B cell (primary cell): Measurements from ENCODE around the gene ERGIC1. TPM values are rescaled to one million over a fixed set of nuclear protein-coding genes. Genes with fewer than 3 reads are reported as not detected.

ENCODE experiments used
- ATAC-seq: fragments of 200-7000 bp; cut with Tn5 transposase; one replicate; pipeline ENCODE4 v1.10.0; 2021; ENCODE audit warnings: low read depth, mild to moderate bottlenecking, moderate number of reproducible peaks, moderate library complexity
- CTCF ChIA-PET: fragments of 350-600 bp; sonication (Branson Sonifier 250); formaldehyde crosslinking; loops from one replicate; lab custom pipeline; 2021; ENCODE audit warnings: antibody characterized with exemption, inconsistent platforms; lab: Charles Lee
- POLR2A ChIA-PET: fragments of 350-600 bp; sonication (Branson Sonifier 250); formaldehyde crosslinking; loops from one replicate; lab custom pipeline; 2021; ENCODE audit warnings: antibody characterized with exemption; lab: Charles Lee
- DNase-seq: peaks from one replicate; pipeline ENCODE4 v3.0.0; 2013
- H2AFZ ChIP-seq: 2 replicates; pipeline ENCODE4 v1.6.1; 2012; ENCODE audit warnings: mild to moderate bottlenecking, low read depth, low read length; ENCODE audit not compliant: insufficient read depth, poor library complexity, severe bottlenecking
- H3K27ac ChIP-seq, 2 donors: 1 replicate in 1 of 2; 2 replicates in 1 of 2; pipeline ENCODE4 v1.5.1; 2012 to 2013; ENCODE audit warnings: low read length in 2 of 2, mild to moderate bottlenecking in 2 of 2, moderate library complexity in 1 of 2
- H3K27me3 ChIP-seq, 4 experiments: fragments of 200-600 bp in 1 of 4; sonication (generic) in 1 of 4; replicated peaks in 1 of 4; 1 replicate in 2 of 4; 2 replicates in 2 of 4; pipeline versions ENCODE4 v1.6.1 to v1.7.0; 2013 to 2016; ENCODE audit warnings: low read length in 3 of 4, mild to moderate bottlenecking in 2 of 4, mixed read lengths in 1 of 4, moderate library complexity in 1 of 4; ENCODE audit not compliant: insufficient read depth in 4 of 4, control insufficient read depth in 3 of 4; ENCODE audit errors: control extremely low read depth in 1 of 4
- H3K36me3 ChIP-seq, 2 experiments: replicated peaks in 1 of 2; 1 replicate in 1 of 2; 2 replicates in 1 of 2; pipeline versions ENCODE4 v1.6.1 to v1.7.1; 2013; ENCODE audit warnings: low read length in 1 of 2; ENCODE audit not compliant: insufficient read depth in 2 of 2, control insufficient read depth in 1 of 2; ENCODE audit errors: control extremely low read depth in 1 of 2, extremely low read depth in 1 of 2
- H3K4me1 ChIP-seq, 2 donors: fragments of 200-600 bp in 1 of 2; sonication (generic) in 1 of 2; 1 replicate in 1 of 2; 2 replicates in 1 of 2; pipeline versions ENCODE4 v1.5.1 to v1.6.1; 2013 to 2017; ENCODE audit warnings: low read length in 2 of 2; ENCODE audit not compliant: control insufficient read depth in 2 of 2, insufficient read depth in 2 of 2
- H3K4me2 ChIP-seq: replicated peaks from 2 replicates; pipeline ENCODE3; 2012; ENCODE audit warnings: mild to moderate bottlenecking, low read depth, low read length; ENCODE audit not compliant: poor library complexity, severe bottlenecking
- H3K4me3 ChIP-seq, 5 experiments: fragments of 200-600 bp in 1 of 5; sonication (generic) in 1 of 5; 1 replicate in 3 of 5; 2 replicates in 2 of 5; pipeline versions ENCODE4 v1.5.1 to v1.7.0; 2011 to 2016; ENCODE audit warnings: low read length in 4 of 5, mild to moderate bottlenecking in 4 of 5, low read depth in 2 of 5, control low read depth in 1 of 5, moderate library complexity in 1 of 5; ENCODE audit not compliant: insufficient read depth in 1 of 5; ENCODE audit errors: control extremely low read depth in 1 of 5, extremely low read depth in 1 of 5
- H3K79me2 ChIP-seq: fragments of 200-600 bp; sonication (generic); one replicate; pipeline ENCODE4 v1.6.0; 2016; ENCODE audit warnings: low read length; ENCODE audit not compliant: control insufficient read depth, insufficient read depth
- H3K9ac ChIP-seq: fragments of 200-600 bp; sonication (generic); 2 replicates; pipeline ENCODE4 v1.6.1; 2017; ENCODE audit warnings: mild to moderate bottlenecking, low read length, moderate library complexity
- H3K9me3 ChIP-seq, 3 donors: one replicate each; pipeline versions ENCODE4 v1.6.1 to v1.7.1; 2013; ENCODE audit warnings: low read length in 2 of 3; ENCODE audit not compliant: control insufficient read depth in 2 of 3, insufficient read depth in 1 of 3; ENCODE audit errors: control extremely low read depth in 1 of 3
- H4K20me1 ChIP-seq: 2 replicates; pipeline ENCODE4 v1.6.0; 2012; ENCODE audit warnings: mild to moderate bottlenecking, low read length; ENCODE audit not compliant: insufficient read depth, control insufficient read depth, poor library complexity, severe bottlenecking
- H3K27ac Mint-ChIP-seq: one replicate; pipeline ENCODE4 v1.8.0; 2021; ENCODE audit warnings: mixed read lengths
- H3K27me3 Mint-ChIP-seq: one replicate; pipeline ENCODE4 v1.8.0; 2021; ENCODE audit warnings: mixed read lengths
- H3K4me1 Mint-ChIP-seq: one replicate; pipeline ENCODE4 v1.8.0; 2021; ENCODE audit warnings: mixed read lengths
- H3K4me3 Mint-ChIP-seq: one replicate; pipeline ENCODE4 v1.8.0; 2021; ENCODE audit warnings: mixed read lengths
- H3K9me3 Mint-ChIP-seq: one replicate; pipeline ENCODE4 v1.8.0; 2022; ENCODE audit warnings: mixed read lengths; ENCODE audit not compliant: insufficient read depth
- EZH2 ChIP-seq: IDR thresholded peaks from 2 replicates; pipeline ENCODE4 v1.6.1; 2012; ENCODE audit warnings: borderline replicate concordance, low read depth, mild to moderate bottlenecking, moderate library complexity, low read length; ENCODE audit not compliant: insufficient read depth, poor library complexity, severe bottlenecking
- WGBS: methylation state at CpG from one replicate; pipeline ENCODE4 v1.1.5; 2013; ENCODE audit warnings: missing lambda C conversion rate; ENCODE audit not compliant: insufficient coverage; 5-methylcytosine and 5-hydroxymethylcytosine counted together
- intact Hi-C: fragments of 100-400 bp; cut with micrococcal nuclease; formaldehyde crosslinking; loops from one replicate; pipeline ENCODE4 v1.10.0; 2022
- polyA plus RNA-seq: library from polyadenylated mRNA; depleted of rRNA; stranded (reverse); fragments of >200 nt; gene quantifications from 2 replicates; pipeline ENCODE4 v1.2.3, GENCODE V29; 2012
- total RNA-seq, 2 donors: library from RNA; stranded (reverse); fragments of 120-200 nt in 1 of 2; gene quantifications; 1 replicate in 1 of 2; 2 replicates in 1 of 2; pipeline versions ENCODE4 v1.2.3 to v1.2.4, GENCODE V29; 2013 to 2022
- TF ChIP-seq, protein P1 (sequence below): fragments of 200-600 bp; IDR thresholded peaks from one replicate; pipeline ENCODE4 v1.8.0; 2022; ENCODE audit warnings: antibody characterized with exemption, mild to moderate bottlenecking

Gene ERGIC1
- total and polyA plus RNA-seq, 2 donors (not counting 1 experiment from before 2014, with no cell fraction given), result 86.3 to 140 TPM

DNA sequence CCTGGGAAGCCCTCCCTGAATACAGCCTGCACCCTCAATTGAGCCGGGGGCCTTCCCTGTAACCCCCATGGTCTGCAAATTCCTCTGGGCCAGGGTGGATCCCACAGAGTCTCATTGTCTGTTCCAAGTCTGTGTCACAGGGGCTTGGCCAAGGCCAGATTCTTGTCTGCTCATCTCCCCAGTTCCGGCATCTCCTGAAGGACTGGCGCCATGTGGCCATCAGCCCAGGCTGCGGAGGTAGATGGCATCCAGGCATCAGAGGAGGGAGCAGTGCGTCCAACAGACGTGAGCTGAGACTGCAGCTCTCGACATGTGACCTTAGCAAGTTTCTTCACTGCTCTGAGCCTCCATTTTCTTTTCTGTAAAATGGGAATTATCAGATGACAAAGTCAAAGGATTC, 87.9 kb downstream of the ERGIC1 start:
- H3K4me2 ChIP-seq, result no peak overlapping the region
- no peak overlapping the region for H3K4me3 ChIP-seq
- no peak overlapping the region for H3K4me3 Mint-ChIP-seq
- CTCF ChIA-PET, result interaction anchor here (1.0 kb wide), 1 partner anchor 9 kb away, joined by 4 read pairs; no protein-coding TSS in a partner anchor
- H3K27me3 Mint-ChIP-seq, result no peaks in the 10 kb centered on the region
- peaks cover 12 to 17% of the 10 kb centered on the region in 2 donors for H3K4me1 ChIP-seq
- H3K36me3 ChIP-seq, result peaks cover 0 to 75% of the 10 kb centered on the region in 2 experiments
- ATAC-seq, result no peak
- POLR2A ChIA-PET, result no interaction called here
- 100% methylated on average over 7 of the region's 7 CpGs for WGBS
- H2AFZ ChIP-seq, result no peak overlapping the region
- no peaks in the 10 kb centered on the region for H3K9me3 Mint-ChIP-seq
- no peak overlapping the region for H3K9ac ChIP-seq
- no peak for DNase-seq
- TF ChIP-seq, protein P1, sequence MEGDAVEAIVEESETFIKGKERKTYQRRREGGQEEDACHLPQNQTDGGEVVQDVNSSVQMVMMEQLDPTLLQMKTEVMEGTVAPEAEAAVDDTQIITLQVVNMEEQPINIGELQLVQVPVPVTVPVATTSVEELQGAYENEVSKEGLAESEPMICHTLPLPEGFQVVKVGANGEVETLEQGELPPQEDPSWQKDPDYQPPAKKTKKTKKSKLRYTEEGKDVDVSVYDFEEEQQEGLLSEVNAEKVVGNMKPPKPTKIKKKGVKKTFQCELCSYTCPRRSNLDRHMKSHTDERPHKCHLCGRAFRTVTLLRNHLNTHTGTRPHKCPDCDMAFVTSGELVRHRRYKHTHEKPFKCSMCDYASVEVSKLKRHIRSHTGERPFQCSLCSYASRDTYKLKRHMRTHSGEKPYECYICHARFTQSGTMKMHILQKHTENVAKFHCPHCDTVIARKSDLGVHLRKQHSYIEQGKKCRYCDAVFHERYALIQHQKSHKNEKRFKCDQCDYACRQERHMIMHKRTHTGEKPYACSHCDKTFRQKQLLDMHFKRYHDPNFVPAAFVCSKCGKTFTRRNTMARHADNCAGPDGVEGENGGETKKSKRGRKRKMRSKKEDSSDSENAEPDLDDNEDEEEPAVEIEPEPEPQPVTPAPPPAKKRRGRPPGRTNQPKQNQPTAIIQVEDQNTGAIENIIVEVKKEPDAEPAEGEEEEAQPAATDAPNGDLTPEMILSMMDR, result no peak
- TF ChIP-seq EZH2, result no peak
- H4K20me1 ChIP-seq, result no peaks in the 10 kb centered on the region
- no peak overlapping the region for H3K27ac Mint-ChIP-seq
- intact Hi-C loops, result no loop called here
- no peaks in the 10 kb centered on the region for H3K9me3 ChIP-seq
- no peaks in the 10 kb centered on the region for H3K27me3 ChIP-seq
- H3K79me2 ChIP-seq, result peaks cover 2% of the 10 kb centered on the region
- H3K27ac ChIP-seq, result no peak overlapping the region
- peaks cover 14% of the 10 kb centered on the region for H3K4me1 Mint-ChIP-seq

DNA sequence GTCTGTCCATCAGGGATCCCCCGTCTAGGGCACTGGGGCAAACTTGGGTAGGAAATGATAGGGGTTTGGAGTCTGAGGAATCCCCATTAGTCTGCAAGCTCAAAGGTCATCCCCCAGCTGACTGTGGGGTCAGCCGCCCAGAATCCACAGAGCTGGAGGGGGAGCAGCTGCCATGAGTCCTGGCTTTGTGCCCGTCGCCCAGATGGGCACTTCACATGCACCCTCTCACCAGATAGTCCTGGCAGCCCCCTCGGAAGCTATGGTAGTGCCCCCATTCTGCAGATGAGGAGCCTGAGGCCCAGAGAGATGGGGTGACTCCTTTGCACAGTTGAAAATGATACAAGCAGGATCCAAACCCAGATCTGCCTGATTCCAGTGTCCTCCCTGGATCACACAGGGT, 89.5 kb downstream of the ERGIC1 start:
- H4K20me1 ChIP-seq, result no peaks in the 10 kb centered on the region
- H3K4me2 ChIP-seq, result no peak overlapping the region
- no peak overlapping the region for H3K9ac ChIP-seq
- CTCF ChIA-PET, result interaction anchor here (1.2 kb wide), 1 partner anchor 15 kb away, joined by 4 read pairs; no protein-coding TSS in a partner anchor
- H2AFZ ChIP-seq, result no peak overlapping the region
- H3K79me2 ChIP-seq, result no peaks in the 10 kb centered on the region
- H3K4me3 Mint-ChIP-seq, result no peak overlapping the region
- no peaks in the 10 kb centered on the region for H3K9me3 Mint-ChIP-seq
- TF ChIP-seq EZH2, result no peak
- TF ChIP-seq, protein P1, result no peak
- H3K27me3 Mint-ChIP-seq, result no peaks in the 10 kb centered on the region
- peaks cover 8% of the 10 kb centered on the region for H3K4me1 Mint-ChIP-seq
- intact Hi-C loops, result no loop called here
- no peak overlapping the region for H3K27ac Mint-ChIP-seq
- POLR2A ChIA-PET, result no interaction called here
- no peaks in the 10 kb centered on the region for H3K27me3 ChIP-seq
- peaks cover 0 to 80% of the 10 kb centered on the region in 2 experiments for H3K36me3 ChIP-seq
- ATAC-seq, result no peak
- H3K4me3 ChIP-seq, result no peak overlapping the region
- no peaks in the 10 kb centered on the region for H3K9me3 ChIP-seq
- WGBS, result 100% methylated on average over 5 of the region's 5 CpGs
- no peak overlapping the region for H3K27ac ChIP-seq
- peaks cover 8 to 12% of the 10 kb centered on the region in 2 donors for H3K4me1 ChIP-seq
- DNase-seq, result no peak
